H4 (cell line): ENCODE results near the gene KAT7. TPM values are rescaled to one million over a fixed set of nuclear protein-coding genes. Genes with fewer than 3 reads are reported as not detected.

Experiments used
- DNase-seq: peaks from one replicate; pipeline ENCODE4 v3.0.0-alpha.2; 2015; ENCODE audit warnings: low spot score
- total RNA-seq: library from RNA; depleted of rRNA; stranded (reverse); fragments of >200 nt; shearing (Covaris generic); gene quantifications from 2 replicates; pipeline ENCODE4 v1.2.3, GENCODE V29; 2014; rRNA removed

Gene KAT7
- total RNA-seq, 1 experiment from 2014 or later, result 34.0 TPM

DNA sequence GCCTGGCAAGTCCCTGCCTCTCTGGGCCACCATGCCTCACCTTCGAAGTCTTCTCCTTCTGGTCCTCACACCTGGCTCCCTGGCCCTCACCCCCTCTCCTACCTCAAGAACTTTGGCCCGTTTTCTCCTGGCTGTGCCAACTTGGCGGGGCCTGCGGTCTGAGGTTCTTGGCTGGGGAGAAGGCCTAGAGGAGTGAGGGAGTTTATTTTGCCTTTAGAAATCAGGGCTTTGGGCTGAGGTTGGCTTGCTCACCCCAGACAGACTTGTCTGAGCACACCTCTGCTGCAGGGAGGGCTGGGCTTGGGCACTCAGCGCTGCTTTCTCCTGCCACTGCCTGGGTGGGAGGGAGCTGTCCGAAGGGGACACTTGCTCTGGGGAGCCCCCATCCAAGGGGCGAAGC, 82.7 kb downstream of the KAT7 start:
- no peak for DNase-seq

DNA sequence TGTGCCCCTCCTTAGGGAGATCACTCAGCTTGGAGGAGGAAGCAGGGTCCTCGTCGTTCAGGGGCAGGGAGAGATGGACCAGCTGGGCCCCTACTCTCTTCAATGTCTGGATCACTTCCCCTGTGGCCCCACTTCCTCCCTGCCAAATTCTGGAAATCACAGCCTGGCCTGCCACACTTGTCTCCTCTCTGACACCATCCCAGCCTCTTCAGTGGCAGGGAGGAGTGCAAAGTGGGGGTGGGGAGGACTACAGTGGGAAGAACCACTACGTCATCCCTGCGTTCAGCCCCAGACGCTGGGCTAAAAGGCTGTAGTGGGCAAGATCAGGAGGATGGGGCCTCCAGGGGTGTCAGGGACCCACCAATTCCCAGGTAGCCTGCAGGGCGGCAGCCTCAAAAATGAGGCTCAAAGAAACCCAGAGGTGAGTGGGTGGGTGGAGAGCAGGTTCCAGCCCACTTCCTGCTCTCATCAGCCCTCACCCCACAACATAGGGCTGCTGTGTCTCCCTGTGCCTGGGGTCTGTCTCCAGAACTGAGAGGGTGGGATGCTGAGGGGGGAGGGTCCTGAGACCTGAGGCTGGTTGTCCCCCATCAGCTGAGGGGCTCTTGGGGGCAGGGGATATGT, 84.4 kb downstream of the KAT7 start:
- no peak for DNase-seq

DNA sequence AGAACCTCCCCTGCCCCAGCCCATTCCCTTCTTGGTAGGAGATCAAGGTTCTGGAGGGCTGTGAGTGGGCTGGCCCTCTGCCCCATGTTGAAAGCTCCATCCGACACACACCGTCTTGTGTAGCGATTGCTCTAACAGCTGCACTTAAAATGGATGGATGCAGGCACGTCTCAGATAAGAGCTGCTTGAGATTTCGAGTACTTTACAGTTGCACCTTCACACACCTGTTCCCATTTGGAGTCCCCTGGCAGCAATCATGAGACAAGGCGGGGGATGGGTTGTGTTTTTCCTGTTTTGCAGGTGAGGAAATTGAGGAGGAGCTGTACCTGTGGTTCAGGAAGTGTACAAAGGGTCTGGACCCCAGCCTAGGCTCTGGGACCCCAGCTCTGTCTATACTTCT, 85.0 kb downstream of the KAT7 start:
- DNase-seq, result no peak

DNA sequence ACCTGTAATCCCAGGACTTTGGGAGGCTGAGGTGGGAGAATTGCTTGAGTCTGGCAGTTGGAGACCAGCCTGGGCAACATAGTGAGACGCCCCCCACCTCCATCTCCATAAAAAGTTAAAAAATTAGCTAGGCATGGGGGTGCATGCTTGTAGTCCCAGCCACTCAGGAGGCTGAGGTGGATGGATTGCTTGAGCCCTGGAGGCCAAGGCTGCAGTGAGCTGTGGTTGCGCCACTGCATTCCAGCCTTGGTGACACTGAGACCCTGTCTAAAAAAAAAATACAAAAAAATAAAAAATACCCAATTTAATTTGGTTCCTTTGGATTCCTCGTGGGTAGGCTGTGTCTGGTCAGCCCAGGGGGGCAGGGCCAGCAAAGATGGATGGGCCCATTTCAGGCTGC, 85.4 kb downstream of the KAT7 start:
- DNase-seq, result no peak

DNA sequence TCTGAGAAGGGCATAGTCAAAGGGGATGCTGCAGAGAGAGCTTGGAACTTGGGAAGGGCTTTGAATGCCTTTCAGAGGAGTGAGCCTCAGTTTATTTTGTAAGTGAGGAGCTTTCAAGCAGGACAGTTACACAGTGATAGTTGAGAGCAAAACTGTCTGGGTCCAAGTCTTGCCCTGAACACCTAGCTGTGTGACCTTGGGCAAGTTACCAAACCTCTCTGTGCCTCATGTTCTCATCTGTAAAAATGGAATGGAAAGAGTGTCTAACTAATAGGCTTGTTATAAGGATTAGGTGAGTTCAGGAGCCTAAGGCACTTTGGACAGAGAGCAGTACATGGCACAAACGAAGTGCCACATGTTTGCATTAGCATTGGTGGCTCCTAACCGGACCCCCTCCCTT, 86.4 kb downstream of the KAT7 start:
- no peak for DNase-seq

DNA sequence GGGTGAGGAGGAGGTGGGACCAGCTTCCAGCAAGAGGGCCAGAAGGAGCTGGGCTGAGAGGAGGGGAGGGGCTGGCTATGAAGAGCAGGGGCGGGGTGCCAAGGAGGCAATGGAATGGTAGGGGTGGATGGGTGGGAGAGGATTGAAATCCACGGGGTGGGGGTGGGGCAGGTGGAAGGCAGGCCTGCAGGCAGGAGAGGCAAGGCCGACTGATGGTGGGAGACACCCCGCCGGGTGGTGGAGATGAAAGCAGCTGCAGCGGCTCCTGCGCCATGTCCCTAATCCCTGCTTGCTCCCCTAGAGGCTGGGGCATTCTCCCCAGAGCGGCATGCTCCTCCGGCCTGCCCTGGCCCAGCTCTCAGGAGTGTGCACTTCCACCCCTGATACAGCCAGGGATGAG, 87.2 kb downstream of the KAT7 start:
- no peak for DNase-seq

DNA sequence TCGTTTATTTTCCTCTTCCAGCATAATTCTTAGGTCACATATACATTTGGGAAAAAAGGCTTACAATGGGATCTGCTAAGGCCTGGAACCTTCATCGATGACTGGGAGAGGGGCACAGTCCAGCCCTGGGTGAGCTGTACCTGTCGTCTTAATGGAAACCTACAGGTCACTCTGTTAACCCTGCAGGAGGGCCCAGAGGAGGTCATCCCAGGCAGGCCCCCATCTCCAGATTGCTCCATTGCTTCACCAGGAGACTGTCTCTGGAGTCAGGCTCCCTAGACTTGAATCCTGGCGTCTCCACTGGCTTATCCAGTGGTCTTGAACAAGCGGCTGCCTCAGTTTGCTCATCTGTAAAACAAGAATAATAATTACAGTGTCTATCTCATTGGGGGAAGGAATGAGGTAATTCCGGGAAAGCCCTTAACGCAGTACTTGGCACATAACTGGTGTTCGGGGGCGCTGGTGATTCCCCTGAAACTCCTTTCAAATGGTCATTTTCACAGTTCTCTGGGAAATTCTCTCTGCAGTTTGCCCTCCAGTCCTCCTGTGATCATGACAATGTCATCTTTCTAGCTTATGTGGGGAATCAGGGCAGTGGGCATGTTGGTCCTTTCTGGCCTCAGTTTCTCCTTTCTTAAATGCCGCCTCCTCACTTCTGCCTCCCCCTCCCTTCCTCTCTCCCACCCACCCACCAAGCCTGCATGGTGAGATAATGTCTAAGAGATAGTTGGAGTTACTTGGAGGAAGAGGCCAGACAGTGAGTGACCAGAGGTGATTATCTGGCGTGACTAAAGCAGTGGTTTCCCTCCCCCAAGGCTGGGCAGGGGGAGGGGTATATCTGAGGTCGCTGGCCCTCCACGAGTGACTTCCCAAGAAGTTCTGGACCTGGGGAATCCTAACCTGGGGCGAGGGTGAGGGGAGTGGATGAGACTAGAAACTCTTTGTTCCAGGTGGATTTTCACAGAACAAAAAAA, 90.7 kb downstream of the KAT7 start:
- DNase-seq, result no peak

DNA sequence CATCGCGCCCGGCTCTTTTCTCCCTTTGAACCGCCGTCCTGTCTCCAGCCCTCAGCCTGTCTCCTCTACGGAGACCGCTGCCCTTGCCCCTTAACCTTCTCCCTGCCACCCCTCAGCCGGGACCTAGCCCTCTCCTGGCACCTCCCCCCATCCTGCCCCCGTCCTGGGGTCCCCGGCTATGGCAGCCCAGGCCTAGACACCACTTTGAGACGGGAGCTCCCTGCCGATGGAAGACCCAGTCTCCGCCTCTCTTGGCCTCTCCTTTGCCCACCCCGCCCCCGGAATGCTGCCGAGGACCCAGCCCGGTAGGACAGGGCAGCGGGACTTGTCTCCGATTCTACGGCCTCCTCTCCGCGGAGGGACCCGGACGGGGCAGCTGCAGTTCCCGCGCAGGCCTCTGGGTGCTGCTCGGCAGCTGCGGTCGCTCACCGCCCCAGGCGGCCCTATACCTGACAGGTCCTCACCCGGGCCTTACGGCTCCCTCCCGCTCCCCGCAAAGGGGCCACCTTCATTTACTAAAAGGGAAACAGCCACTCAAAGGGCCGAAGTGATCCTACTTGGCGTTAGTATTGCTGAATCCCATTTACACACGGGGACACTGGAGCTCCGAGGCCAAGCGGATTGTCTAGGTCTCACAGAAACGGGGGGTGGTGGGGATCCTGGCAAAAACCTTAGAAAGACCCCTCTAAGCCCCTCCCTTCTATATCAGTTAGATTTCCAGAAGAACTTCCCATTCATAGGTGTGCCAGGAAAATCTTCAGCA, 92.0 kb downstream of the KAT7 start:
- peak; percentile 59 for DNase-seq

DNA sequence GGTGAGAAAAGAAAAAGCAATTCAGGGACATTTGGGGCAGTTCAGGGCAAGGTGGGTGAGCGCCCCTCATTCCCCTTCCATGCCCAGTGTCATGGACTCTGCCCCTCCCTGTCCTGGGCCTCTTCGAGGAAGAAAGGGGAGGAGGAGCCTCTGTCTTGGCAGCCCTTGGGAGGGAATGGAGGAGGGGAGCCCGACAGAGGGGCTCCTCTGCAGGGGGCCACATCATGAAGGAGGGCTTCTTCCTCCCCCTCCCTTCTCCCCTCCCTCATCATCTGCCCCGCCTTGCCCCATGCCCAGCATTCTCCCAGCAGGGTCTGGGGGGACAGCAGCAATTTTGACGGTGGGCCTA, 92.5 kb downstream of the KAT7 start:
- no peak for DNase-seq

DNA sequence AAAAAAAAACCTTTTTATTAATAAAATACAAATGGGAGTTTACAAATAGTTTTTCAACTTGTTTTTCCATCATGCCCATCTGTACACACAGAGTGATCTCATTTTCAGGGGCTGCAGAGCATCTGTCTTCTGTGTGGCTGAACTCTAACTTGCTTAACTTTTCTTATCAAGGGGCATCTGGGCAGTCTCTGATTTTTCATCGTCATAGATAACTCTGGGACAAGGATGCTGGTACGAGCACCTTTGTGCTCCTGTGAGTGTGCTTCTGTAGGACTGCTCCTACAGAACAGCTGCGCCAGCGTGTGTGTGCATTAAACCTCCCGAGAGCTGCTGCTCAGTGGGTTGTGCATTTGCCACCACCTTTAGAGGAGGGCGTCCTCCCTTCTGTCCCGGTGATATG, 94.0 kb downstream of the KAT7 start:
- DNase-seq, result no peak

Other genes with a start within 250 kb of the KAT7 start
- 0.15 and 0.23 TPM in 2 replicates for gene NXPH3, start 212.8 kb upstream of the KAT7 start, total RNA-seq
- 30.7 and 43.9 TPM in 2 replicates for gene SPOP, start 110.6 kb upstream of the KAT7 start, total RNA-seq
- gene SLC35B1, start 80.7 kb upstream of the KAT7 start, total RNA-seq, result 142 and 160 TPM in 2 replicates
- gene FAM117A, start 24.6 kb upstream of the KAT7 start, total RNA-seq, result 6.9 and 8.1 TPM in 2 replicates
- gene TAC4, start 59.4 kb downstream of the KAT7 start, total RNA-seq, result not detected in 2 replicates
- 0.49 and 1.6 TPM in 2 replicates for gene DLX4, start 180.5 kb downstream of the KAT7 start, total RNA-seq
- gene DLX3, start 206.5 kb downstream of the KAT7 start, total RNA-seq, result 0.17 TPM in 1 of 2 replicates, not detected in the other